Measurements from ENCODE around the gene IL1RAPL2. TPM values are rescaled to one million over a fixed set of nuclear protein-coding genes. Genes with fewer than 3 reads are reported as not detected.

The IL1RAPL2 gene
- total and polyA plus RNA-seq, 10 of the 15 experiments (the other 5 are each of a cell fraction or from before 2014, with no cell fraction given) = 0.19 TPM; not detected in 9

GRCh38 chrX:104647084-104647483, 81.1 kb downstream of the IL1RAPL2 start:
- in situ Hi-C loops (cut with MboI) = no loop called here
- Histone ChIP-seq H3K9ac (ENCODE audit: control insufficient read depth, insufficient read depth, low read length) (no peak overlapping the region), H3K27me3 (replicated peaks in 1 of 2; ENCODE audit: control insufficient read depth in 2 of 2, insufficient read depth in 2 of 2, low read length in 1 of 2) (no peaks in the 10 kb centered on the region), H3K27ac (ENCODE audit: control insufficient read depth, insufficient read depth) (no peak overlapping the region), H3K4me2 (ENCODE audit: control insufficient read depth, insufficient read depth) (no peak overlapping the region), H2AFZ (ENCODE audit: control insufficient read depth, low read depth, low read length) (no peak overlapping the region), H3K36me3 (ENCODE audit: control insufficient read depth in 2 of 2, insufficient read depth in 2 of 2, low read length in 1 of 2) (no peaks in the 10 kb centered on the region), H3K4me3 (no peak overlapping the region), H3K79me2 (ENCODE audit: control insufficient read depth, insufficient read depth, low read length) (no peaks in the 10 kb centered on the region), H4K20me1 (ENCODE audit: control insufficient read depth, insufficient read depth) (no peaks in the 10 kb centered on the region), H3K9me3 (replicated peaks; ENCODE audit: control insufficient read depth, insufficient read depth, low read length) (no peaks in the 10 kb centered on the region), H3K4me1 (ENCODE audit: control insufficient read depth, insufficient read depth, low read length) (no peaks in the 10 kb centered on the region)
- ChIA-PET SMC1A (ENCODE audit: uncharacterized antibody, unreplicated experiment) (no interaction called here), POLR2A (no interaction called here), CTCF (no interaction called here), RAD21 (ENCODE audit: unreplicated experiment) (no interaction called here)
- ATAC-seq = no peak
- intact Hi-C loops (cut with micrococcal nuclease; ENCODE audit: unreplicated experiment) = no loop called here
- no peak for FAIRE-seq
- BruUV-seq (replicated peaks) = no TSS peak
- 30% methylated on average over 5 of the region's 5 CpGs for whole genome bisulfite sequencing (ENCODE audit: insufficient coverage, insufficient replicate concordance, low lambda C conversion rate, missing lambda C conversion rate)
- TF ChIP-seq BCL3 (IDR thresholded peaks at IDR 0.05; ENCODE audit: borderline replicate concordance, insufficient read depth, low read depth, low read length, poor library complexity, severe bottlenecking) = no peak
- no peak for TF ChIP-seq EP300 (IDR thresholded peaks at IDR 0.05; ENCODE audit: borderline replicate concordance in 1 of 2, control insufficient read depth in 1 of 2, low read depth in 2 of 2, low read length in 2 of 2)
- TF ChIP-seq ASH2L (IDR thresholded peaks at IDR 0.05; ENCODE audit: borderline replicate concordance, low read depth) = no peak
- TF ChIP-seq, protein P1, sequence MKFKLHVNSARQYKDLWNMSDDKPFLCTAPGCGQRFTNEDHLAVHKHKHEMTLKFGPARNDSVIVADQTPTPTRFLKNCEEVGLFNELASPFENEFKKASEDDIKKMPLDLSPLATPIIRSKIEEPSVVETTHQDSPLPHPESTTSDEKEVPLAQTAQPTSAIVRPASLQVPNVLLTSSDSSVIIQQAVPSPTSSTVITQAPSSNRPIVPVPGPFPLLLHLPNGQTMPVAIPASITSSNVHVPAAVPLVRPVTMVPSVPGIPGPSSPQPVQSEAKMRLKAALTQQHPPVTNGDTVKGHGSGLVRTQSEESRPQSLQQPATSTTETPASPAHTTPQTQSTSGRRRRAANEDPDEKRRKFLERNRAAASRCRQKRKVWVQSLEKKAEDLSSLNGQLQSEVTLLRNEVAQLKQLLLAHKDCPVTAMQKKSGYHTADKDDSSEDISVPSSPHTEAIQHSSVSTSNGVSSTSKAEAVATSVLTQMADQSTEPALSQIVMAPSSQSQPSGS (IDR thresholded peaks at IDR 0.05; ENCODE audit: low read length) = no peak
- DNase-seq (ENCODE audit: low read depth, low spot score) = no peak
